Bronchial epithelial cell (primary cell): ENCODE measurements around the gene NPDC1. TPM values are rescaled to one million over a fixed set of nuclear protein-coding genes. Genes with fewer than 3 reads are reported as not detected.

Experiments
- DNase-seq: peaks from one replicate; pipeline ENCODE4 v3.0.0-alpha.2; 2010; ENCODE audit warnings: low read depth
- FAIRE-seq: peaks from 2 replicates; lab custom pipeline; 2011; peaks lifted over from hg19 to GRCh38; lab: Jason Lieb, UNC
- H3K27me3 ChIP-seq: 2 replicates; pipeline ENCODE4 v1.5.1; 2011; ENCODE audit warnings: low read length; ENCODE audit not compliant: control insufficient read depth, insufficient read depth
- H3K36me3 ChIP-seq: 2 replicates; pipeline ENCODE4 v1.5.1; 2011; ENCODE audit warnings: low read length; ENCODE audit not compliant: control insufficient read depth, insufficient read depth
- H3K4me3 ChIP-seq: 2 replicates; pipeline ENCODE4 v1.5.1; 2011; ENCODE audit warnings: mild to moderate bottlenecking, low read depth, low read length, control low read depth
- total RNA-seq: library from RNA; depleted of rRNA; stranded (reverse); fragments of >200 nt; gene quantifications from 2 replicates; pipeline ENCODE4 v1.2.1, GENCODE V29; 2014
- TF ChIP-seq, protein P1 (sequence below): IDR thresholded peaks from 2 replicates; pipeline ENCODE4 v1.5.1; 2011; ENCODE audit warnings: mild to moderate bottlenecking, moderate library complexity, low read length, control low read depth, inconsistent platforms; ENCODE audit not compliant: insufficient read depth, severe bottlenecking

The NPDC1 gene
- total RNA-seq, 1 donor from 2014 or later, result 5.5 TPM

DNA sequence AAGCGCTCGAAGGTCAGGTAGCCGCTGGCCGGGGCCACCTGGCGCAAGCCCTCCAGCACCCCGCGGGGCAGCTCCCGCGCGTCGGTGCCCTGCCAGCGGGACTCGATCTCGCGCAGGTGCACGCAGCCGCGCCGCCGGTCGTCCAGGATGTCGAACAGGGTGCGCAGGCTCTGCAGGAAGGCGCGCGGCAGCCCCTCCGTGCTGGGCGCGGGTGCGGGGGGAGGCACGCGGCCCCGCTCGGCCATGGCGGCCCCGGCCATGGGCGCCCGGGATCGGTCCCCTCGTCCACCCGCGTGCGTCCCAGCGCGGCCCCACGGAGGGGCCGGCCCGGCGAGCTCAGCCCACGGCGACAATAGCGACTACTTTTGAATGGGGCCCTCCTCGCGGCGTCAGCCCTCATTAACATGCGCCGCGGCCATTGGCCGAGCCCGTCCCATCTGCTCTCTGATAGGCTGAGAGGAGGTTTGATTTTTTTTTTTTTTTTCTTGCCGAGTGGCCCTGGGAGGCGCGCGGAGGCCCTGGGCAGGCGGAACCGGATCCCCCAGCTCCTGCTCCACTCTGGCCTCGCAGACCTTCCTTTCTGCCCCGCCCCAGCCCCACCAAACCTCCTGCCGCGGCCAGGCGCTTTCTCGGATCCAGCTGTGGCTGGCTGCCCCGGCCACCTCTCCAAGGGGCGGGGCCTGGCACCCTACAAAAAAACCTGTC, 24.4 kb upstream of the NPDC1 start, which contains the start of gene SAPCD2:
Gene SAPCD2, minus strand, starts transcription at position 357 of the 705 bp plus-strand sequence. Its CDS starts 97 bp downstream, at position 260.
- TF ChIP-seq, protein P1, sequence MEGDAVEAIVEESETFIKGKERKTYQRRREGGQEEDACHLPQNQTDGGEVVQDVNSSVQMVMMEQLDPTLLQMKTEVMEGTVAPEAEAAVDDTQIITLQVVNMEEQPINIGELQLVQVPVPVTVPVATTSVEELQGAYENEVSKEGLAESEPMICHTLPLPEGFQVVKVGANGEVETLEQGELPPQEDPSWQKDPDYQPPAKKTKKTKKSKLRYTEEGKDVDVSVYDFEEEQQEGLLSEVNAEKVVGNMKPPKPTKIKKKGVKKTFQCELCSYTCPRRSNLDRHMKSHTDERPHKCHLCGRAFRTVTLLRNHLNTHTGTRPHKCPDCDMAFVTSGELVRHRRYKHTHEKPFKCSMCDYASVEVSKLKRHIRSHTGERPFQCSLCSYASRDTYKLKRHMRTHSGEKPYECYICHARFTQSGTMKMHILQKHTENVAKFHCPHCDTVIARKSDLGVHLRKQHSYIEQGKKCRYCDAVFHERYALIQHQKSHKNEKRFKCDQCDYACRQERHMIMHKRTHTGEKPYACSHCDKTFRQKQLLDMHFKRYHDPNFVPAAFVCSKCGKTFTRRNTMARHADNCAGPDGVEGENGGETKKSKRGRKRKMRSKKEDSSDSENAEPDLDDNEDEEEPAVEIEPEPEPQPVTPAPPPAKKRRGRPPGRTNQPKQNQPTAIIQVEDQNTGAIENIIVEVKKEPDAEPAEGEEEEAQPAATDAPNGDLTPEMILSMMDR, result no peak
- H3K36me3 ChIP-seq, result no peaks in the 10 kb centered on the region
- no peak for FAIRE-seq
- H3K4me3 ChIP-seq, result peak within 1 kb of the TSS; percentile 36
- H3K27me3 ChIP-seq, result no peaks in the 10 kb centered on the region
- DNase-seq, result peak; percentile 77

DNA sequence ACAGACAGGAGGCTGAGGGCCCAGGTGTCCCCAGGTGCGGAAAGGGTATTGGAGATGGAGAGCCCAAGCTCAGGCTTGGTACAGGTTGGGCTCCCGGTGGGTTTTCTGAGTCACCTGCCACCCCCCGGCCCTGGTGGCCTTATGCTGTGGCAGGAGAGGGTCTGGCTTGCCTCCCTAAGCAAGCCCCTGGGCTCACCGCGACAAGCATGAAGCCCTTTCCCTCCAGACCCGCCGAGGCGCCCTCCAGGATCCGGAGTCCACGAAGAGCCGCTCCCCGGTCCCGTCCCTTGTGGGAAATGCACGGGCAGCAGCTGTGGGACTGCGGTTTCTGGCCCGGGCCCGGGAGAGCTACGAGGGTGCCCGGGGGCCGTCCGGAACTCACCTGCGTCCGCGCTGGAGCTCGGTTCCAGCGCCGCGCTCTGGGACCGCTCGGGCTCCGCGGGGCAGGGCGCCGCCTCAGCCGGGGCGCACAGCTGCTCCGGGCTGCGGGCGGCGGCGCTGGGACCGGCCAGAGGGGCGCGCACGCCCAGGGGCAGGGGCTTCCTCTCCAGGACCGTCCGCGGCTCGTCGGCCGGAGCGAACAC, 23.6 kb upstream of the NPDC1 start:
- peak overlapping the region; percentile 36 for H3K4me3 ChIP-seq
- FAIRE-seq (no peak), DNase-seq (no peak)
- no peaks in the 10 kb centered on the region for H3K27me3 ChIP-seq
- TF ChIP-seq, protein P1, result no peak
- H3K36me3 ChIP-seq, result no peaks in the 10 kb centered on the region

DNA sequence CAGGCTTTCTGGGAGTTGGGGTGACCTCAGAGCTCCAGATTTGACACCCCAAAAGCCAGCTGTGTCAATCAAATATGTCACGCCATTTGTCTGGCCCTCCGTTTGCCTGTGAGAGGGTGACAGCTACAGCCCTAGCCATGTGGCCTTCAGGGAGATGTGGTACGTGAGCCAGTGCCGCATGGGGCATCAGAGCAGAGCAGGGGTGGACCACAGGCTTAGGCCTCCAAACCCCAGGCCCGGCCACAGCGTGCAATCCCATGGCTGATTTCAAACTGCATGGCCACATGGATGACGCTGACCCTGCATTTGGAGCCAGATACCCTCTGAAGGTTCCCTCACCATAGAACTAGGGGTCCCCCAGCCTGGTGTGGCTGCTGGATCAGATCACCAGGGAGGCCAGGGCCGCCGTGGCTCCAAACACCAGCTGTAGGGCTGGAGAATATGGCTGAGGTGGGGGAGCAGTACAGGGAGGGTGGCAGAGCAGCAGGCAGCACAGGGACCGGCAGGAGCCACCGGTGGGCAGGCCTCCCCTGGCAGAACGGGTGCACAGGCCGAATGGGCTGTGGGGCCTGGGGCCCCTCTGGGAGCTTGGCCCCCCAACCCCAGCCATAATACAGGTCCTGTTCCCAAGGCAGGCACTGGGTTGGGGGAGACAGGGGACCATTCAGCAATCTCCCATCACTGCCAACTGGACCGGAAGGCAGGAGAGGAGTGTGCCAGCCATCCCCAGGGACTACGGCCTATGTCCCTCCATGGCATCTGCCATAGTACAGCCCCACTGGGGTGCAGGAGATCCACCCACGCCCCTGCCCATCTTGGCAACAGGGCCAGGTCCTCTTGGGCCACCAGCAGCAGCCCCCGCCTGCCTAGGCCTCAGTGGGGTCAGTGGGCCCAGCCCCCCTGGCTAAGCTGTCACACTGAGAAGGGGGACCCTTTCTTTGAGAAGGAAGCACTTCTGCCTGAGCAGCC, 22.8 kb upstream of the NPDC1 start:
- DNase-seq (no peak), FAIRE-seq (no peak)
- Histone ChIP-seq H3K4me3 (peak overlapping the region; percentile 36), H3K36me3 (no peaks in the 10 kb centered on the region), H3K27me3 (no peaks in the 10 kb centered on the region)
- TF ChIP-seq, protein P1, result no peak

DNA sequence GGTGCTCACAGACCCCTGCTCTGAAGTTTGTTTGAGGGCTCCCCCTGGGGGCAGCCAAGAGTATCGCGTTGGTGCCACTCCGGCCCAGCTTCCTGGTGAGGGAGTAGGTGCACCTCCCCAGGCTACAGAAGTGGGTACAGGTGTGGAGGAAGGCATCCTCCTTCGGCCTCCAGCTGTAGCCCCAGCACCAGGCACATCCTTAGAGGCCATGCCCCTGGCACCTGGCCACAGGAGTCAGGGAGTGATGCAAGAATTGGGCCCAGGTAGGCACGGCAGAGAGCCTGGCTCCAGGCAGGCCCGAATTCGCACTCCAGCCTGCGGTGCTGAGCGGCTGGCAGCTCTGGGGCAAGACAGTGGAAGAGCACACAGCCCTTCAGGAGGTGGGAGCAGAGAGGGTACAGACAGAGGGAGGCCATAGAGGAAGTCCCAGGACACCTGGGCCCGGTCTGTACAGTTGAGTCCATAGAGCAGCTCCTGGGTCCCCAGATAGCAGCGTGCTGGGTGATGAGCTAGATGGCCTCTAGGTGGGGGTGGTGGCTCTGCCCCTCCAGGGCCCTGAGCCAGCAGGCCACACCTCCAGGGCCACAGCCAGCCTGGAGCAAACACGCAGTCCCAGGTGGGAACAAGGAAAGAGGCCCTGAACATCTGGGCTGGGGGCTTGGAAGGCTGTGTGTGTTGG, 22.0 kb upstream of the NPDC1 start:
- Histone ChIP-seq H3K4me3 (no peak overlapping the region), H3K36me3 (no peaks in the 10 kb centered on the region), H3K27me3 (no peaks in the 10 kb centered on the region)
- FAIRE-seq (no peak), DNase-seq (peak; percentile 72)
- TF ChIP-seq, protein P1, result peak; percentile 89

DNA sequence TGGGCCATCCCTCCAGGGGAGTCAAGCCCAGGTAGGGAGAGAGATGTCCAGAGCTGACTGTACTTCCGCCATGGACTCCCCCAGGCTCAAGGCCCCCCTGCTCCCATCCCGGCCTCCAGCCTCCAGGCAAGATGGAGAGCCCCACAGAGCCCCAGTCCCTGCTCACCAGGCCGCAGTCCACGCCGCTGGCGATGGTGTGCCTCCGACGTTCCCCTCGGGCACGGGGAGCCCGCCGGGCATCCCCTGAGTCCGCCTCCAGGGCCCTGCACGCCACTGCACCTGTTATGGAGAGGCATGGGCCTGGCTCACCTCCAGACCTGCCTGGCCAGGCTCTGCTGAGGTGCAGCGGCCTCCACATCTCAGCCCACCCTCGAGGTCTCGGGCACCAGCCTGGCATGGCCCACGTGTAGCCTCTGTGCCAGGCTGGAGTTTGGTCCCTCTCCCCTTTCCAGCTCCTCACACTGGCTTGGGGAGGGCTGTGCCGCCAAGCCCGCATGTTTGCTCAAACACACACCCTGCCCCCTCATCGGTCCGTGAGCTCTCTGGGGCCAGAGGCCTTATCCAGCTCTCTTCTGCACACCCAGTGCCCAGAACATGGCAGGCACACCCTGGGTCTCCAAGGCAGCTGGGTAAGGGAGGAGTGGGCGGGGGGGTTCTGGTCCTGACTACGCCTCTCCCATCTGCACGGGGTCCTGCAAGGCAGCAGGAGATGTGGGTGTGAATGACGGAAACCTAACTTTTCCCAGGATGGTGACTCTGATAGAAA, 20.3 kb upstream of the NPDC1 start:
- no peak overlapping the region for H3K4me3 ChIP-seq
- H3K27me3 ChIP-seq, result no peaks in the 10 kb centered on the region
- no peak for FAIRE-seq
- TF ChIP-seq, protein P1, result no peak
- DNase-seq, result no peak
- H3K36me3 ChIP-seq, result no peaks in the 10 kb centered on the region
